Stimulated activated CD4-positive, alpha-beta T cell treated with anti-CD3 and anti-CD28 coated beads, Interleukin-4, amount 100 ng/mL, for 48 hours (primary cell): ENCODE data around the gene SGCE.
"Not testable (repeated sequence)": the region's sequence is repeated elsewhere in the genome, so short reads cannot be mapped to it uniquely, and the experiment has no call there.

Experiments used
- DNase-seq, 2 donors: peaks; one replicate each; pipeline ENCODE4 v3.0.0-alpha.2; 2020; ENCODE audit warnings: low read depth in 2 of 2

SGCE gene

GRCh38 chr7:94655848-94656657, at the start of gene SGCE:
SGCE (minus strand) TSS chr7:94656133; CDS start chr7:94656098, 35 bp downstream.
- DNase-seq: peak; percentile 37 to 55

GRCh38 chr7:94705155-94706021, 49.5 kb upstream of the SGCE start:
- DNase-seq: not testable (repeated sequence)

GRCh38 chr7:94701555-94701973, 45.6 kb upstream of the SGCE start:
- DNase-seq: no peak

- no peak for DNase-seq
These were observed 45.1 kb upstream of the SGCE start for GRCh38 chr7:94700926-94701554.

GRCh38 chr7:94698275-94698674, 42.3 kb upstream of the SGCE start:
- DNase-seq: no peak

- DNase-seq: no peak
These were observed 41.4 kb upstream of the SGCE start for GRCh38 chr7:94697035-94697974.

- no peak for DNase-seq
These were observed 31.9 kb upstream of the SGCE start for GRCh38 chr7:94687810-94688209.

GRCh38 chr7:94687076-94687475, 31.1 kb upstream of the SGCE start:
- no peak for DNase-seq

GRCh38 chr7:94683066-94683465, 27.1 kb upstream of the SGCE start:
- no peak for DNase-seq

- DNase-seq: no peak
These were observed 23.4 kb upstream of the SGCE start for GRCh38 chr7:94679358-94679757.

- no peak for DNase-seq
These were observed 20.5 kb upstream of the SGCE start for GRCh38 chr7:94676431-94676830.

- DNase-seq: no peak
These were observed 19.4 kb upstream of the SGCE start for GRCh38 chr7:94675356-94675755.

- no peak for DNase-seq
These were observed 15.7 kb upstream of the SGCE start for GRCh38 chr7:94671444-94672235.

- no peak for DNase-seq
These were observed 14.0 kb upstream of the SGCE start for GRCh38 chr7:94669773-94670495.

GRCh38 chr7:94666879-94667587, 11.1 kb upstream of the SGCE start:
- DNase-seq: no peak

GRCh38 chr7:94665426-94665825, 9.5 kb upstream of the SGCE start:
- no peak for DNase-seq

- DNase-seq: no peak
These were observed 8.1 kb upstream of the SGCE start for GRCh38 chr7:94664023-94664422.

GRCh38 chr7:94662548-94662947, 6.6 kb upstream of the SGCE start:
- no peak for DNase-seq

- DNase-seq: no peak
These were observed 4.1 kb upstream of the SGCE start for GRCh38 chr7:94660006-94660405.
